H1 (cell line): ENCODE measurements around the gene KBTBD2. TPM values are rescaled to one million over a fixed set of nuclear protein-coding genes. Genes with fewer than 3 reads are reported as not detected.
A peak's percentile ranks its signal among the peaks of the same experiment; 100 is the strongest.

Experiments
- CTCF ChIA-PET: fragments of 300-600 bp; sonication (Branson Sonifier 250); formaldehyde crosslinking; loops from one replicate; lab custom pipeline; 2021; ENCODE audit not compliant: partially characterized antibody; lab: Charles Lee
- POLR2A ChIA-PET: fragments of 300-600 bp; sonication (Branson Sonifier 250); formaldehyde crosslinking; loops from one replicate; lab custom pipeline; 2021; ENCODE audit warnings: inconsistent platforms; ENCODE audit not compliant: partially characterized antibody; lab: Charles Lee
- DNase-seq, 2 experiments: peaks; one replicate each; pipeline versions ENCODE4 v3.0.0 to v3.0.0-alpha.2; 2010 to 2022; ENCODE audit warnings: low spot score in 2 of 2, low read depth in 1 of 2, mixed read lengths in 1 of 2
- FAIRE-seq: peaks from 2 replicates; lab custom pipeline; 2011; peaks lifted over from hg19 to GRCh38; lab: Jason Lieb, UNC
- H2AFZ ChIP-seq: 2 replicates; pipeline ENCODE4 v1.8.1; 2012; ENCODE audit warnings: low read length, inconsistent platforms
- H2AK5ac ChIP-seq: 2 replicates; pipeline ENCODE4 v1.6.1; 2013; ENCODE audit warnings: low read depth, low read length
- H2BK120ac ChIP-seq: replicated peaks from 2 replicates; pipeline ENCODE3; 2013; ENCODE audit warnings: low read depth, low read length, inconsistent platforms
- H2BK12ac ChIP-seq: 2 replicates; pipeline ENCODE4 v1.6.1; 2013; ENCODE audit warnings: low read depth, low read length
- H2BK15ac ChIP-seq: 2 replicates; pipeline ENCODE4 v1.6.1; 2013; ENCODE audit warnings: low read length
- H2BK20ac ChIP-seq: 2 replicates; pipeline ENCODE4 v1.6.1; 2013; ENCODE audit warnings: low read length
- H2BK5ac ChIP-seq: 2 replicates; pipeline ENCODE4 v1.6.1; 2013; ENCODE audit warnings: low read depth, low read length
- H3K14ac ChIP-seq: 2 replicates; pipeline ENCODE4 v1.6.1; 2013; ENCODE audit warnings: inconsistent platforms; ENCODE audit not compliant: insufficient read length
- H3K18ac ChIP-seq: 2 replicates; pipeline ENCODE4 v1.6.1; 2013; ENCODE audit warnings: low read length; ENCODE audit errors: extremely low read depth
- H3K23ac ChIP-seq: 2 replicates; pipeline ENCODE4 v1.6.1; 2013; ENCODE audit warnings: inconsistent platforms; ENCODE audit not compliant: insufficient read length
- H3K23me2 ChIP-seq: 2 replicates; pipeline ENCODE4 v1.6.1; 2013; ENCODE audit warnings: low read depth, low read length
- H3K27ac ChIP-seq: 2 replicates; pipeline ENCODE4 v1.6.1; 2011; ENCODE audit warnings: low read depth, low read length, inconsistent platforms
- H3K27me3 ChIP-seq, 4 experiments: replicated peaks in 1 of 4; 1 replicate in 1 of 4; 2 replicates in 3 of 4; pipeline versions ENCODE4 v1.6.1 to v1.8.1; 2011 to 2013; ENCODE audit warnings: low read length in 3 of 4, mild to moderate bottlenecking in 3 of 4, inconsistent platforms in 2 of 4, mixed read lengths in 2 of 4, moderate library complexity in 1 of 4; ENCODE audit not compliant: control insufficient read depth in 3 of 4, insufficient read depth in 3 of 4; ENCODE audit errors: extremely low read depth in 1 of 4
- H3K36me3 ChIP-seq, 4 experiments: 2 replicates each; pipeline versions ENCODE4 v1.6.1 to v1.8.1; 2011 to 2013; ENCODE audit warnings: mild to moderate bottlenecking in 4 of 4, low read length in 3 of 4, moderate library complexity in 2 of 4, control low read depth in 1 of 4, inconsistent platforms in 1 of 4; ENCODE audit not compliant: insufficient read depth in 4 of 4, control insufficient read depth in 2 of 4
- H3K4ac ChIP-seq: replicated peaks from 2 replicates; pipeline ENCODE3; 2013; ENCODE audit warnings: low read length, low read depth, mixed read lengths, inconsistent platforms; ENCODE audit not compliant: insufficient read length
- H3K4me1 ChIP-seq, 4 experiments: replicated peaks in 1 of 4; 1 replicate in 1 of 4; 2 replicates in 3 of 4; pipeline versions ENCODE4 v1.6.1 to v1.8.1; 2011 to 2013; ENCODE audit warnings: low read length in 3 of 4, inconsistent platforms in 2 of 4, mixed read lengths in 1 of 4; ENCODE audit not compliant: insufficient read depth in 4 of 4, control insufficient read depth in 3 of 4
- H3K4me2 ChIP-seq, 2 experiments: 2 replicates each; pipeline versions ENCODE4 v1.6.1 to v1.8.1; 2011 to 2013; ENCODE audit warnings: low read depth in 2 of 2, low read length in 2 of 2, control low read depth in 1 of 2, inconsistent platforms in 1 of 2, mild to moderate bottlenecking in 1 of 2; ENCODE audit not compliant: insufficient read depth in 1 of 2
- H3K4me3 ChIP-seq, 4 experiments: fragments of 200-600, 300-600 bp in 1 of 4; sonication (generic), shearing (Covaris generic), sonication (Bioruptor Twin) in 1 of 4; 2 replicates each; pipeline versions ENCODE4 v1.5.1 to v1.8.1; 2011 to 2016; ENCODE audit warnings: low read length in 4 of 4, low read depth in 3 of 4, control low read depth in 2 of 4, inconsistent platforms in 2 of 4, mild to moderate bottlenecking in 2 of 4, mixed read lengths in 1 of 4, moderate library complexity in 1 of 4; ENCODE audit not compliant: insufficient read depth in 2 of 4; ENCODE audit errors: extremely low read depth in 1 of 4
- H3K56ac ChIP-seq: replicated peaks from 2 replicates; pipeline ENCODE3; 2013; ENCODE audit warnings: low read depth, mild to moderate bottlenecking, mixed read lengths, low read length, inconsistent platforms; ENCODE audit not compliant: insufficient read length
- H3K79me1 ChIP-seq: 2 replicates; pipeline ENCODE4 v1.6.1; 2013; ENCODE audit warnings: low read depth, low read length, control low read depth
- H3K79me2 ChIP-seq, 2 experiments: 2 replicates each; pipeline versions ENCODE4 v1.6.1 to v1.8.1; 2012 to 2013; ENCODE audit warnings: low read length in 2 of 2, mild to moderate bottlenecking in 2 of 2, inconsistent platforms in 1 of 2; ENCODE audit not compliant: insufficient read depth in 2 of 2, control insufficient read depth in 1 of 2
- H3K9ac ChIP-seq, 4 experiments: replicated peaks in 1 of 4; 1 replicate in 1 of 4; 2 replicates in 3 of 4; pipeline versions ENCODE4 v1.6.1 to v1.8.1; 2011 to 2013; ENCODE audit warnings: low read depth in 3 of 4, low read length in 3 of 4, control low read depth in 2 of 4, mild to moderate bottlenecking in 2 of 4, moderate library complexity in 2 of 4, inconsistent platforms in 1 of 4; ENCODE audit errors: extremely low read depth in 1 of 4
- H3K9me3 ChIP-seq, 2 experiments: 2 replicates each; pipeline versions ENCODE4 v1.6.1 to v1.8.1; 2012 to 2013; ENCODE audit warnings: mild to moderate bottlenecking in 2 of 2, moderate library complexity in 2 of 2, control low read depth in 1 of 2, inconsistent platforms in 1 of 2, low read depth in 1 of 2, low read length in 1 of 2, mixed read lengths in 1 of 2; ENCODE audit not compliant: insufficient read depth in 2 of 2
- H4K20me1 ChIP-seq, 2 experiments: replicated peaks in 1 of 2; 2 replicates each; pipeline versions ENCODE3 to v1.8.1; 2011 to 2013; ENCODE audit warnings: inconsistent platforms in 2 of 2, low read length in 2 of 2, mild to moderate bottlenecking in 1 of 2; ENCODE audit not compliant: insufficient read depth in 2 of 2, control insufficient read depth in 1 of 2
- H4K5ac ChIP-seq: 2 replicates; pipeline ENCODE4 v1.6.1; 2013; ENCODE audit warnings: low read length, low read depth, mixed read lengths, inconsistent platforms; ENCODE audit not compliant: insufficient read length
- H4K8ac ChIP-seq: 2 replicates; pipeline ENCODE4 v1.8.0; 2013; ENCODE audit warnings: mild to moderate bottlenecking, moderate library complexity, low read length, inconsistent platforms; ENCODE audit not compliant: insufficient read depth; ENCODE audit errors: extremely low read depth
- H4K91ac ChIP-seq: replicated peaks from 2 replicates; pipeline ENCODE3; 2013; ENCODE audit warnings: low read length, mixed read lengths, inconsistent platforms; ENCODE audit not compliant: insufficient read length
- CBX8 ChIP-seq: fragments of 300-800, 300-1000 bp; sonication (generic); IDR thresholded peaks from 2 replicates; pipeline ENCODE4 v1.7.1; 2016; ENCODE audit warnings: low read depth, low read length, borderline replicate concordance
- CREB1 ChIP-seq: IDR thresholded peaks from 2 replicates; pipeline ENCODE4 v1.6.1; 2012; ENCODE audit warnings: inconsistent platforms
- EZH2 ChIP-seq: fragments of 200-600 bp; sonication (generic); IDR thresholded peaks from 2 replicates; pipeline ENCODE4 v1.7.1; 2012; ENCODE audit warnings: low read depth, mild to moderate bottlenecking, moderate library complexity, low read length, inconsistent platforms; ENCODE audit not compliant: severe bottlenecking
- NRF1 ChIP-seq: IDR thresholded peaks from 2 replicates; pipeline ENCODE4 v1.6.1; 2011; ENCODE audit warnings: mild to moderate bottlenecking, low read depth, low read length, improper control_type of control experiment
- RNF2 ChIP-seq: fragments of 200-900, 300-1000 bp; sonication (generic); IDR thresholded peaks from 2 replicates; pipeline ENCODE4 v1.7.1; 2016; ENCODE audit warnings: borderline replicate concordance, low read depth, mild to moderate bottlenecking, antibody characterized with exemption, low read length; ENCODE audit not compliant: poor library complexity, severe bottlenecking; ENCODE audit errors: missing control alignments
- RXRA ChIP-seq: IDR thresholded peaks from 2 replicates; pipeline ENCODE4 v1.6.1; 2011; ENCODE audit warnings: low read depth, mild to moderate bottlenecking, low read length, moderate library complexity; ENCODE audit not compliant: insufficient read depth
- SIN3A ChIP-seq, 2 experiments: IDR thresholded peaks in 1 of 2; conservative IDR thresholded peaks in 1 of 2; 2 replicates each; pipeline ENCODE4 v1.6.1; 2011 to 2012; ENCODE audit warnings: low read length in 2 of 2, improper control_type of control experiment in 1 of 2, low read depth in 1 of 2, mild to moderate bottlenecking in 1 of 2
- WGBS, 2 experiments: shearing (Covaris generic) in 1 of 2; methylation state at CpG; one replicate each; pipeline versions ENCODE4 v1.1.6 to v1.1.7; 2013 to 2015; ENCODE audit warnings: low lambda C conversion rate in 2 of 2, mixed read lengths in 2 of 2, inconsistent platforms in 1 of 2, low coverage in 1 of 2, missing lambda C conversion rate in 1 of 2; ENCODE audit not compliant: insufficient replicate concordance in 2 of 2, insufficient coverage in 1 of 2, insufficient read length in 1 of 2; ENCODE audit errors: extremely low coverage in 1 of 2, missing lambda C conversion rate in 1 of 2; 5-methylcytosine and 5-hydroxymethylcytosine counted together
- long read RNA-seq, 2 experiments: library from RNA in 1 of 2; library from capped mRNA in 1 of 2; stranded (forward); transcript quantifications; one replicate each; pipeline ENCODE4 v2.0.0, GENCODE V29; 2021; ENCODE audit warnings: inconsistent platforms in 1 of 2
- polyA minus RNA-seq, 3 experiments: library from RNA; depleted of rRNA, polyadenylated mRNA; stranded (reverse); fragments of >200 nt; gene quantifications; 1 replicate in 2 of 3; 2 replicates in 1 of 3; pipeline ENCODE4 v1.2.3, GENCODE V29; 2011
- polyA plus RNA-seq, 7 experiments: library from polyadenylated mRNA; depleted of rRNA in 3 of 7; stranded (reverse) in 5 of 7; unstranded in 2 of 7; fragments of >200 nt in 5 of 7; fragments of 200-250 nt in 2 of 7; gene quantifications; 1 replicate in 5 of 7; 2 replicates in 1 of 7; 4 replicates in 1 of 7; pipeline versions ENCODE4 v1.2.1 to v1.2.3, GENCODE V29; 2011 to 2013; ENCODE audit warnings: missing spikeins in 2 of 7, mixed read lengths in 2 of 7
- total RNA-seq: library from RNA; stranded (reverse); fragmentation: NEBNext Ultra II Directional; extraction: Animal tissue kit (Norgen Biotek cat#: 25700); gene quantifications from 2 replicates; pipeline ENCODE4 v1.2.1, GENCODE V29; 2021

Gene KBTBD2
- 23.4 and 25.7 TPM in 2 replicates for total RNA-seq
- polyA plus RNA-seq (2011; rRNA removed): 7.4 and 13.1 TPM in 2 replicates
- polyA plus RNA-seq (2011; cell fraction: cytosol; rRNA removed): 11.2 TPM
- polyA plus RNA-seq (2011; cell fraction: nucleus; rRNA removed): 7.3 TPM
- polyA plus RNA-seq (2012, experiment 1 of 2): 14.4 to 25.4 TPM (median 18.4 TPM) in 4 replicates
- 2.8 TPM for polyA plus RNA-seq (2012, experiment 2 of 2)
- polyA plus RNA-seq (2013, experiment 1 of 2): 11.5 TPM
- polyA plus RNA-seq (2013, experiment 2 of 2): 11.6 TPM
- polyA minus RNA-seq (2011; rRNA and poly(A)+ RNA removed): 17.3 and 28.9 TPM in 2 replicates
- polyA minus RNA-seq (2011; cell fraction: cytosol; rRNA and poly(A)+ RNA removed): 13.6 TPM
- 19.3 TPM for polyA minus RNA-seq (2011; cell fraction: nucleus; rRNA and poly(A)+ RNA removed)
- long read RNA-seq, experiment 1, transcript KBTBD2-201 (4 exons, 3,745 nt): major isoform, 9 of 25 reads
- long read RNA-seq, experiment 1, partial matches to known transcripts: 1 of 25 reads
- long read RNA-seq, experiment 1, other reads (novel, unspliced or antisense): 15 of 25 reads
- long read RNA-seq, experiment 2, partial matches to known transcripts: 3 of 5 reads
- long read RNA-seq, experiment 2, other reads (novel, unspliced or antisense): 0 of 5 reads

GRCh38 chr7:32891043-32891799 lies at the start of gene KBTBD2:
KBTBD2 (minus strand) TSS chr7:32891760; CDS start chr7:32879604, 12,156 bp downstream.
- DNase-seq (peak in 1 of 2 experiments; percentile 80), FAIRE-seq (no peak)
- peak within 1 kb of the TSS; percentile 81 to 99 (median 89) for H3K4me3 ChIP-seq
- H2AK5ac ChIP-seq: no peak within 1 kb of the TSS; the same call in 1 of the 2 replicates
- peak within 1 kb of the TSS; percentile 90 for H4K91ac ChIP-seq
- peak within 1 kb of the TSS; percentile 90 for H2BK5ac ChIP-seq
- peaks cover 5% of the 10 kb centered on the region for H3K23me2 ChIP-seq
- peak within 1 kb of the TSS; percentile 88 for H3K4ac ChIP-seq
- no peaks in the 10 kb centered on the region for H3K27me3 ChIP-seq
- H2BK20ac ChIP-seq: peak within 1 kb of the TSS; percentile 32; the same call in 1 of the 2 replicates
- H3K14ac ChIP-seq: no peak within 1 kb of the TSS
- H2BK12ac ChIP-seq: peak within 1 kb of the TSS; percentile 80; the same call in 1 of the 2 replicates
- H3K18ac ChIP-seq: peak within 1 kb of the TSS; percentile 95
- peaks cover 3 to 13% (median 6%) of the 10 kb centered on the region in 4 experiments; a peak in 6 of 7 replicates for H3K4me1 ChIP-seq
- peak within 1 kb of the TSS; percentile 21 for H2BK120ac ChIP-seq
- peak within 1 kb of the TSS; percentile 47 for H2AFZ ChIP-seq
- peak within 1 kb of the TSS; percentile 82 to 97 (median 90) for H3K9ac ChIP-seq
- H3K9me3 ChIP-seq: no peaks in the 10 kb centered on the region
- 1% methylated on average over 27 of the region's 104 CpGs; no CpG with 5 or more reads in 1 of the 2 experiments for WGBS, 2 experiments
- H2BK15ac ChIP-seq: peak within 1 kb of the TSS; percentile 55; the same call in 1 of the 2 replicates
- no peaks in the 10 kb centered on the region for H3K79me1 ChIP-seq
- no peaks in the 10 kb centered on the region for H3K36me3 ChIP-seq
- CTCF ChIA-PET: interaction anchor here (1.0 to 3.3 kb wide), 5 partner anchors 15 to 217 kb away, joined by 3 to 13 read pairs (median 3); no protein-coding TSS in a partner anchor
- peak within 1 kb of the TSS; percentile 97; the same call in 1 of the 2 replicates for H4K8ac ChIP-seq
- peak within 1 kb of the TSS; percentile 81 to 93 for H3K4me2 ChIP-seq
- H3K56ac ChIP-seq: peak within 1 kb of the TSS; percentile 90
- peaks cover 12 to 46% of the 10 kb centered on the region in 2 experiments; a peak in 3 of 4 replicates for H3K79me2 ChIP-seq
- no peak within 1 kb of the TSS for H3K23ac ChIP-seq
- peak within 1 kb of the TSS; percentile 93 for H3K27ac ChIP-seq
- peaks cover 4% of the 10 kb centered on the region in 2 experiments for H4K20me1 ChIP-seq
- POLR2A ChIA-PET: interaction anchor here (0.7 to 4.3 kb wide), 15 partner anchors 9 to 238 kb away, joined by 3 to 21 read pairs (median 4); partner anchors contain the start of genes BBS9 and NT5C3A
- peak within 1 kb of the TSS; percentile 90 for H4K5ac ChIP-seq
- TF ChIP-seq CBX8: no peak
- TF ChIP-seq RXRA: no peak
- TF ChIP-seq CREB1: no peak
- no peak for TF ChIP-seq RNF2
- no peak for TF ChIP-seq EZH2
- TF ChIP-seq NRF1: no peak
- TF ChIP-seq SIN3A (conservative IDR thresholded peaks at IDR 0.05 in 1 of 2, IDR thresholded peaks at IDR 0.05 in 1 of 2; ENCODE audit: low read depth in 1 of 2, low read length in 2 of 2): 0 out of 4 replicates have a peak, but pooled peaks of 1 of the 2 experiments have one; percentile 3
